ENCODE measurements around the gene KLHDC10. TPM values are rescaled to one million over a fixed set of nuclear protein-coding genes. Genes with fewer than 3 reads are reported as not detected.
A peak's percentile ranks its signal among the peaks of the same experiment; 100 is the strongest.

The KLHDC10 gene
- total and polyA plus RNA-seq, 2 of the 13 experiments (the other 11 are each of a cell fraction or from before 2014, with no cell fraction given), result 11.9 to 21.6 TPM

GRCh38 chr7:130113887-130114286 is 43.6 kb downstream of the KLHDC10 start (continued):
- TF ChIP-seq HINFP (CRISPR knock-in tag; IDR thresholded peaks at IDR 0.05; ENCODE audit: low read depth) (no peak), ZNF234 (CRISPR knock-in tag; conservative IDR thresholded peaks at IDR 0.05) (no peak), MNT (IDR thresholded peaks at IDR 0.05) (no peak), CBX5 (CRISPR knock-in tag; IDR thresholded peaks at IDR 0.05; ENCODE audit: borderline replicate concordance) (no peak), TOE1 (CRISPR knock-in tag; IDR thresholded peaks at IDR 0.05) (no peak), ZNF577 (CRISPR knock-in tag; IDR thresholded peaks at IDR 0.05; ENCODE audit: borderline replicate concordance, low read depth) (no peak), SOX6 (IDR thresholded peaks at IDR 0.05) (no peak), SOX6 (CRISPR knock-in tag; IDR thresholded peaks at IDR 0.05) (peak; percentile 33; the same call in 1 of the 2 replicates), AGO1 (IDR thresholded peaks at IDR 0.05; ENCODE audit: low read depth, low read length, poor library complexity, severe bottlenecking) (no peak), ZNF282 (IDR thresholded peaks at IDR 0.05; ENCODE audit: partially characterized antibody) (no peak), BATF2 (CRISPR knock-in tag; IDR thresholded peaks at IDR 0.05) (no peak), TCF12 (IDR thresholded peaks at IDR 0.05) (no peak), TCF12 (CRISPR knock-in tag; IDR thresholded peaks at IDR 0.05) (no peak), SRY (CRISPR knock-in tag; IDR thresholded peaks at IDR 0.05) (no peak), SIX1 (CRISPR knock-in tag; IDR thresholded peaks at IDR 0.05; ENCODE audit: borderline replicate concordance) (no peak; the same call in 1 of the 2 replicates), ZNF691 (CRISPR knock-in tag; IDR thresholded peaks at IDR 0.05; ENCODE audit: borderline replicate concordance, low read depth) (no peak), ZNF18 (CRISPR knock-in tag; IDR thresholded peaks at IDR 0.05; ENCODE audit: insufficient replicate concordance) (no peak), CENPX (CRISPR knock-in tag; IDR thresholded peaks at IDR 0.05) (no peak), HNRNPUL1 (IDR thresholded peaks at IDR 0.05; ENCODE audit: low read depth, low read length) (no peak), NR1H2 (CRISPR knock-in tag; IDR thresholded peaks at IDR 0.05; ENCODE audit: borderline replicate concordance, low read depth) (no peak), GLMP (CRISPR knock-in tag; IDR thresholded peaks at IDR 0.05; ENCODE audit: borderline replicate concordance) (no peak), CREM (IDR thresholded peaks at IDR 0.05) (peak; percentile 55; the same call in 1 of the 2 replicates), CREM (CRISPR knock-in tag; IDR thresholded peaks at IDR 0.05) (no peak), MYNN (CRISPR knock-in tag; IDR thresholded peaks at IDR 0.05; ENCODE audit: low read depth) (no peak), PITX1 (CRISPR knock-in tag; IDR thresholded peaks at IDR 0.05) (peak; percentile 53; the same call in 1 of the 2 replicates)
